ENCODE measurements around the gene NXPH4. TPM values are rescaled to one million over a fixed set of nuclear protein-coding genes. Genes with fewer than 3 reads are reported as not detected.

Gene NXPH4
- total RNA-seq, 6 experiments from 2014 or later = 0.87 to 1.5 (median 1.2) TPM; not detected in 3

DNA sequence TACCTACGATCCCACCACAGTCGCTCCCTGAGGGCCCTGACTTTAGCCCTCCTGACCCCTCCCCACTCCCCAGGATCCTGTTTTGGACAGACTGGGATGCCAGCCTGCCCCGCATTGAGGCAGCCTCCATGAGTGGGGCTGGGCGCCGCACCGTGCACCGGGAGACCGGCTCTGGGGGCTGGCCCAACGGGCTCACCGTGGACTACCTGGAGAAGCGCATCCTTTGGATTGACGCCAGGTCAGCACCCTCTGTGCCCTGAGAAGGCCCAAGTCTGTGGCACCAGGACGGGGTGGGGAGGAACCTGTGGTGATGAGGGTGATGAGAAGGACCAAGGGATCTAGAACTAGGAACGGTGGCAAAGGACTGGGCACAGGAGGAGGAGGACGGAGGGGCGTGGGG lies 39.2 kb upstream of the NXPH4 start:
- ATAC-seq (no peak), DNase-seq (peak in 2 of 3 donors; percentile 20 to 57)
- no peak overlapping the region for H3K4me3 ChIP-seq
- no peaks in the 10 kb centered on the region for H3K4me1 ChIP-seq
- peaks cover 0 to 97% (median 67%) of the 10 kb centered on the region in 4 donors for H3K36me3 ChIP-seq
- H3K9me3 ChIP-seq = no peaks in the 10 kb centered on the region
- TF ChIP-seq POLR2A (IDR thresholded peaks at IDR 0.05) = no peak
- TF ChIP-seq, protein P1, sequence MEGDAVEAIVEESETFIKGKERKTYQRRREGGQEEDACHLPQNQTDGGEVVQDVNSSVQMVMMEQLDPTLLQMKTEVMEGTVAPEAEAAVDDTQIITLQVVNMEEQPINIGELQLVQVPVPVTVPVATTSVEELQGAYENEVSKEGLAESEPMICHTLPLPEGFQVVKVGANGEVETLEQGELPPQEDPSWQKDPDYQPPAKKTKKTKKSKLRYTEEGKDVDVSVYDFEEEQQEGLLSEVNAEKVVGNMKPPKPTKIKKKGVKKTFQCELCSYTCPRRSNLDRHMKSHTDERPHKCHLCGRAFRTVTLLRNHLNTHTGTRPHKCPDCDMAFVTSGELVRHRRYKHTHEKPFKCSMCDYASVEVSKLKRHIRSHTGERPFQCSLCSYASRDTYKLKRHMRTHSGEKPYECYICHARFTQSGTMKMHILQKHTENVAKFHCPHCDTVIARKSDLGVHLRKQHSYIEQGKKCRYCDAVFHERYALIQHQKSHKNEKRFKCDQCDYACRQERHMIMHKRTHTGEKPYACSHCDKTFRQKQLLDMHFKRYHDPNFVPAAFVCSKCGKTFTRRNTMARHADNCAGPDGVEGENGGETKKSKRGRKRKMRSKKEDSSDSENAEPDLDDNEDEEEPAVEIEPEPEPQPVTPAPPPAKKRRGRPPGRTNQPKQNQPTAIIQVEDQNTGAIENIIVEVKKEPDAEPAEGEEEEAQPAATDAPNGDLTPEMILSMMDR (IDR thresholded peaks at IDR 0.05) = no peak
- intact Hi-C loops (cut with DNase I) = no loop called here
- H3K27ac ChIP-seq = no peak overlapping the region
- H3K27me3 ChIP-seq = no peaks in the 10 kb centered on the region
- 81% methylated on average over 5 of the region's 16 CpGs for WGBS (ENCODE audit: insufficient coverage, low coverage, low lambda C conversion rate, missing lambda C conversion rate)

DNA sequence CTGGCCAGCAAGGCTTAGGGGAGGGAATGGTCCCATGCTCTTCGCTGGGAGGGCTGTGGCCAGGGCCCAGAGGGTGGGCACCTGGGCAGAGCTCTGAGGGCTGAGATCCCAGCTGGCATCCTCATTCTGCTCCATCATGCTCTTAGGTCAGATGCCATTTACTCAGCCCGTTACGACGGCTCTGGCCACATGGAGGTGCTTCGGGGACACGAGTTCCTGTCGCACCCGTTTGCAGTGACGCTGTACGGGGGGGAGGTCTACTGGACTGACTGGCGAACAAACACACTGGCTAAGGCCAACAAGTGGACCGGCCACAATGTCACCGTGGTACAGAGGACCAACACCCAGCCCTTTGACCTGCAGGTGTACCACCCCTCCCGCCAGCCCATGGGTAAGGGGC lies 38.4 kb upstream of the NXPH4 start:
- Histone ChIP-seq H3K27ac (no peak overlapping the region), H3K9me3 (no peaks in the 10 kb centered on the region), H3K36me3 (peaks cover 0 to 95% (median 65%) of the 10 kb centered on the region in 4 donors), H3K27me3 (no peaks in the 10 kb centered on the region), H3K4me1 (no peaks in the 10 kb centered on the region), H3K4me3 (no peak overlapping the region)
- no peak for ATAC-seq
- TF ChIP-seq POLR2A (IDR thresholded peaks at IDR 0.05) = no peak
- TF ChIP-seq, protein P1 (IDR thresholded peaks at IDR 0.05) = no peak
- peak in 2 of 3 donors; percentile 17 to 53 for DNase-seq
- no CpG with 5 or more reads among the region's 14 CpGs for WGBS (ENCODE audit: insufficient coverage, low coverage, low lambda C conversion rate, missing lambda C conversion rate)
- intact Hi-C loops (cut with DNase I) = no loop called here

DNA sequence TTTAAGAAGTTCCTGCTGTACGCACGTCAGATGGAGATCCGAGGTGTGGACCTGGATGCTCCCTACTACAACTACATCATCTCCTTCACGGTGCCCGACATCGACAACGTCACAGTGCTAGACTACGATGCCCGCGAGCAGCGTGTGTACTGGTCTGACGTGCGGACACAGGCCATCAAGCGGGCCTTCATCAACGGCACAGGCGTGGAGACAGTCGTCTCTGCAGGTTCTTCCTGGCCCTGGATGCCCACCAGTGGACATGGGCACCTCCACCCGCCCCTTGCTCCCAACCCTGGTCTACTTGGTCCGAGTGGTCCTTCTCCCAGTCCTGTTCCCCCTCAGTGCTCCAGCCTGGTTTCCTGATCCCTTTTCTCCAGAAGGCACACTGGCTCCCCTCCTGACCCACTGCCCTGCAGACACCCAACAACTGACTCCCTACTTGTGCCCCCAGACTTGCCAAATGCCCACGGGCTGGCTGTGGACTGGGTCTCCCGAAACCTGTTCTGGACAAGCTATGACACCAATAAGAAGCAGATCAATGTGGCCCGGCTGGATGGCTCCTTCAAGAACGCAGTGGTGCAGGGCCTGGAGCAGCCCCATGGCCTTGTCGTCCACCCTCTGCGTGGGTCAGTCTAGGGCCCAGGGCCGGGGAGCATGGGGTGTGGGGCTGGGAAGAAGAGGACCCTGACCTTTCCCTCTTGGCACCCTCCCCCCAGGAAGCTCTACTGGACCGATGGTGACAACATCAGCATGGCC lies 37.1 kb upstream of the NXPH4 start:
- Histone ChIP-seq H3K4me3 (no peak overlapping the region), H3K36me3 (peaks cover 0 to 96% (median 64%) of the 10 kb centered on the region in 4 donors), H3K9me3 (no peaks in the 10 kb centered on the region), H3K27ac (no peak overlapping the region), H3K27me3 (no peaks in the 10 kb centered on the region), H3K4me1 (no peaks in the 10 kb centered on the region)
- intact Hi-C loops (cut with DNase I) = loop anchor here (5.0 kb wide), 2 partner anchors 52 to 57 kb away; partner anchors contain the start of gene LRP1 (in 1 of the 2)
- DNase-seq (peak in 1 of 3 donors; percentile 54), ATAC-seq (no peak)
- TF ChIP-seq, protein P1 (IDR thresholded peaks at IDR 0.05) = no peak
- TF ChIP-seq POLR2A (IDR thresholded peaks at IDR 0.05) = no peak
- WGBS (ENCODE audit: insufficient coverage, low coverage, low lambda C conversion rate, missing lambda C conversion rate) = 87% methylated on average over 12 of the region's 27 CpGs

DNA sequence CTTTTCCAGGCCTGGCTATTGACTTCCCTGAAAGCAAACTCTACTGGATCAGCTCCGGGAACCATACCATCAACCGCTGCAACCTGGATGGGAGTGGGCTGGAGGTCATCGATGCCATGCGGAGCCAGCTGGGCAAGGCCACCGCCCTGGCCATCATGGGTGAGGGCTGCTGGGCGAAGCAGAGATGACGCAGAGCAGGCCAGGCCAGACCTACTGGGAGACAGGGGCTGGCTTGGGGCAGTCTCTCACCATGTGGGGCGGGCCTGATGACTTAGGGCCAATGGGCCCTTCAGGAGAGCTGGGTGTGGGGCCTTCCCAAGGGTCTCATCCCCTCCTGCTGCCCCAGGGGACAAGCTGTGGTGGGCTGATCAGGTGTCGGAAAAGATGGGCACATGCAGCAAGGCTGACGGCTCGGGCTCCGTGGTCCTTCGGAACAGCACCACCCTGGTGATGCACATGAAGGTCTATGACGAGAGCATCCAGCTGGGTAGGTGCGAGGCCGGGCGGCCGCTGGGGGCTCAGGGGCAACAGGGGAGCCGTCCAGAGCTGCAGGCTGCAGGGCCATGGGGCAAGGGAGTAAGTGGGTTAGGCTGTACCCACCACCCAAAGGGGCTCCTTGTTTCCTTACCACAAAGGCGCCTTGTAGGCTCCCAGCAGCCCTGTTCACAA lies 36.1 kb upstream of the NXPH4 start:
- peak in 1 of 3 donors; percentile 51 for DNase-seq
- WGBS (ENCODE audit: insufficient coverage, low coverage, low lambda C conversion rate, missing lambda C conversion rate) = 90% methylated on average over 2 of the region's 20 CpGs
- H3K36me3 ChIP-seq = peaks cover 0 to 97% (median 63%) of the 10 kb centered on the region in 4 donors

More for the DNA sequence above, 36.1 kb upstream of the NXPH4 start:
- TF ChIP-seq, protein P1 (IDR thresholded peaks at IDR 0.05) = no peak
- no peak for TF ChIP-seq POLR2A (IDR thresholded peaks at IDR 0.05)
- intact Hi-C loops (cut with DNase I) = loop anchor here (5.0 kb wide), 2 partner anchors 53 to 58 kb away; partner anchors contain the start of gene LRP1 (in 1 of the 2)
- H3K4me3 ChIP-seq = no peak overlapping the region
- H3K4me1 ChIP-seq = no peaks in the 10 kb centered on the region
- no peaks in the 10 kb centered on the region for H3K27me3 ChIP-seq
- ATAC-seq = no peak
- H3K9me3 ChIP-seq = no peaks in the 10 kb centered on the region
- no peak overlapping the region for H3K27ac ChIP-seq

Data from right lobe of liver (tissue), 6 donors.